SK-N-MC (cell line): ENCODE measurements around the gene SBF2.

Experiments used
- EZH2 ChIP-seq: fragments of 200-600 bp; sonication (generic); IDR thresholded peaks from one replicate; pipeline ENCODE4 v1.6.1; 2017; ENCODE audit warnings: antibody characterized with exemption
- FOXP2 ChIP-seq: optimal IDR thresholded peaks from 2 replicates; pipeline ENCODE3; 2011; ENCODE audit warnings: mild to moderate bottlenecking, moderate library complexity; ENCODE audit not compliant: insufficient read depth; ENCODE audit errors: extremely low read length, control extremely low read depth

GRCh38 chr11:10261821-10262220, 32.2 kb downstream of the SBF2 start:
- TF ChIP-seq EZH2 (no peak), FOXP2 (no peak)
